WTC11 (cell line): ENCODE data around the gene CCR3. TPM values are rescaled to one million over a fixed set of nuclear protein-coding genes. Genes with fewer than 3 reads are reported as not detected.

Source experiments
- ATAC-seq: fragments of 200-7000 bp; cut with Tn5 transposase; 2 replicates; pipeline ENCODE4 v1.10.0; 2021; ENCODE audit warnings: mild to moderate bottlenecking, moderate library complexity
- CTCF ChIA-PET: fragments of 300-600 bp; sonication (Branson Sonifier 250); formaldehyde crosslinking; loops from one replicate; lab custom pipeline; 2021; ENCODE audit warnings: antibody characterized with exemption; lab: Charles Lee
- POLR2A ChIA-PET: fragments of 350-600 bp; sonication (Branson Sonifier 250); formaldehyde crosslinking; loops from one replicate; lab custom pipeline; 2021; ENCODE audit warnings: antibody characterized with exemption; lab: Charles Lee
- DNase-seq: peaks from one replicate; pipeline ENCODE4 v3.0.0; 2021; ENCODE audit warnings: low spot score
- H3K27ac Mint-ChIP-seq: 2 replicates; pipeline ENCODE4 v1.8.0; 2021; ENCODE audit warnings: mixed read lengths
- H3K27me3 Mint-ChIP-seq: 2 replicates; pipeline ENCODE4 v1.8.0; 2021; ENCODE audit warnings: low read depth, mild to moderate bottlenecking, moderate library complexity, mixed read lengths
- H3K36me3 Mint-ChIP-seq: 2 replicates; pipeline ENCODE4 v1.8.0; 2021; ENCODE audit warnings: mixed read lengths
- H3K4me1 Mint-ChIP-seq: 2 replicates; pipeline ENCODE4 v1.8.0; 2022; ENCODE audit warnings: mixed read lengths
- H3K4me3 Mint-ChIP-seq: 2 replicates; pipeline ENCODE4 v1.8.0; 2021; ENCODE audit warnings: mild to moderate bottlenecking, moderate library complexity, mixed read lengths
- H3K9me3 Mint-ChIP-seq: 2 replicates; pipeline ENCODE4 v1.8.0; 2021; ENCODE audit warnings: mixed read lengths
- AR ChIP-seq: fragments of 250-450 bp; sonication (Bioruptor Pico); IDR thresholded peaks from 2 replicates; pipeline ENCODE4 v1.9.0; 2021; ENCODE audit warnings: mild to moderate bottlenecking
- ATF1 ChIP-seq: sonication (generic); formaldehyde crosslinking; IDR thresholded peaks from 2 replicates; pipeline ENCODE4 v1.8.1; 2023; ENCODE audit warnings: mild to moderate bottlenecking, moderate library complexity, missing genetic modification reagents
- CDX4 ChIP-seq: fragments of 250-450 bp; sonication (Bioruptor Pico); IDR thresholded peaks from 2 replicates; pipeline ENCODE4 v1.9.0; 2021; ENCODE audit warnings: moderate library complexity, mild to moderate bottlenecking, inconsistent platforms, borderline replicate concordance
- ETV6 ChIP-seq: sonication (generic); formaldehyde crosslinking; IDR thresholded peaks from 2 replicates; pipeline ENCODE4 v1.8.1; 2022; ENCODE audit warnings: mild to moderate bottlenecking, missing genetic modification reagents
- FOXJ3 ChIP-seq: sonication (generic); formaldehyde crosslinking; IDR thresholded peaks from 2 replicates; pipeline ENCODE4 v1.9.0; 2021; ENCODE audit warnings: missing genetic modification reagents, mild to moderate bottlenecking, borderline replicate concordance
- FOXK1 ChIP-seq: sonication (generic); formaldehyde crosslinking; IDR thresholded peaks from 2 replicates; pipeline ENCODE4 v1.8.0; 2022; ENCODE audit warnings: mild to moderate bottlenecking, moderate library complexity, missing genetic modification reagents
- FOXP1 ChIP-seq: sonication (generic); formaldehyde crosslinking; IDR thresholded peaks from 2 replicates; pipeline ENCODE4 v1.8.0; 2022; ENCODE audit warnings: missing genetic modification reagents, mild to moderate bottlenecking, moderate library complexity, borderline replicate concordance
- GRHL2 ChIP-seq: fragments of 250-450 bp; sonication (Bioruptor Pico); IDR thresholded peaks from 2 replicates; pipeline ENCODE4 v1.8.0; 2022; ENCODE audit warnings: mild to moderate bottlenecking, moderate library complexity; ENCODE audit not compliant: insufficient replicate concordance, severe bottlenecking
- JUN ChIP-seq: sonication (generic); formaldehyde crosslinking; IDR thresholded peaks from 2 replicates; pipeline ENCODE4 v1.8.0; 2023; ENCODE audit warnings: mild to moderate bottlenecking, missing genetic modification reagents
- MXD4 ChIP-seq: fragments of 250-450 bp; sonication (Bioruptor Pico); IDR thresholded peaks from 2 replicates; pipeline ENCODE4 v1.8.0; 2021; ENCODE audit warnings: mild to moderate bottlenecking, moderate library complexity, borderline replicate concordance
- TCF7 ChIP-seq: sonication (generic); formaldehyde crosslinking; IDR thresholded peaks from 2 replicates; pipeline ENCODE4 v1.8.0; 2022; ENCODE audit warnings: mild to moderate bottlenecking, low read depth, missing genetic modification reagents, moderate library complexity
- TP53 ChIP-seq: sonication (generic); formaldehyde crosslinking; IDR thresholded peaks from 2 replicates; pipeline ENCODE4 v1.8.1; 2023; ENCODE audit warnings: mild to moderate bottlenecking, missing genetic modification reagents
- ZNF263 ChIP-seq: sonication (generic); formaldehyde crosslinking; IDR thresholded peaks from 2 replicates; pipeline ENCODE4 v1.8.1; 2022; ENCODE audit warnings: low read depth, mild to moderate bottlenecking, moderate library complexity, missing genetic modification reagents
- ZNF281 ChIP-seq: sonication (generic); formaldehyde crosslinking; IDR thresholded peaks from 2 replicates; pipeline ENCODE4 v1.8.0; 2023; ENCODE audit warnings: mild to moderate bottlenecking, missing genetic modification reagents
- ZNF423 ChIP-seq: fragments of 250-450 bp; sonication (Bioruptor Pico); IDR thresholded peaks from 2 replicates; pipeline ENCODE4 v2.1.2; 2022; ENCODE audit warnings: mild to moderate bottlenecking, moderate library complexity
- ZNF671 ChIP-seq: fragments of 250-450 bp; sonication (Bioruptor Pico); IDR thresholded peaks from 2 replicates; pipeline ENCODE4 v1.8.0; 2021; ENCODE audit warnings: mild to moderate bottlenecking
- total RNA-seq: library from RNA; stranded (reverse); gene quantifications from 3 replicates; pipeline ENCODE4 v1.2.3, GENCODE V29; 2021
- TF ChIP-seq, protein P1 (sequence below): sonication (generic); formaldehyde crosslinking; IDR thresholded peaks from 2 replicates; pipeline ENCODE4 v1.8.0; 2022; ENCODE audit warnings: missing genetic modification reagents
- TF ChIP-seq, protein P2 (sequence below): sonication (generic); formaldehyde crosslinking; IDR thresholded peaks from 2 replicates; pipeline ENCODE4 v1.8.1; 2023; ENCODE audit warnings: mild to moderate bottlenecking, missing genetic modification reagents, moderate library complexity

Gene CCR3
- total RNA-seq, 1 experiment from 2014 or later, result not detected

DNA sequence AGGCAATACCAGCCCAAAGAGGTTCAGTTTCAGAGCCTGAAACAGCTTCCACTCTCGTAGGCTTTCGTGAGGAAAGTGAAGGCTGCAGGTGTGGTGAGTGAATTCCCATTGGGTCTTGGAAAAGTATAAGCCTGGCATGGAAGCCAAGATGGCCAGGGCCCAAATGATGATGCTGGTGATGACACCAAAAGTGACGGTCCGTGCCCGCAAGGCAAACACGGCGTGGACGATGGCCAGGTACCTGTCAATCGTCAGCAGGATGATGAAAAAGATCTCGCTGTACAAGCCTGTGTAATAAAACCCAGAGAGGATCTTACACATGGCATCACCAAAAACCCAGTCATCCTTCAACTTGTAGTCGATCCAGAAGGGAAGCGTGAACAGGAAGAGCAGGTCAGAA lies 38.6 kb upstream of the CCR3 start:
- Mint-ChIP-seq H3K9me3 (peaks cover 4% of the 10 kb centered on the region; the same call in 1 of the 2 replicates), H3K4me1 (peaks cover 15% of the 10 kb centered on the region), H3K27ac (no peak overlapping the region), H3K27me3 (peaks cover 3% of the 10 kb centered on the region; the same call in 1 of the 2 replicates), H3K4me3 (no peak overlapping the region), H3K36me3 (no peaks in the 10 kb centered on the region)
- ChIA-PET POLR2A (no interaction called here), CTCF (no interaction called here)
- DNase-seq (no peak), ATAC-seq (no peak)
- TF ChIP-seq ZNF423 (CRISPR knock-in tag), result no peak
- no peak for TF ChIP-seq TCF7 (CRISPR knock-in tag)
- TF ChIP-seq ZNF281 (CRISPR knock-in tag), result no peak
- no peak for TF ChIP-seq ZNF671
- TF ChIP-seq FOXJ3 (CRISPR knock-in tag), result no peak
- TF ChIP-seq, protein P1, sequence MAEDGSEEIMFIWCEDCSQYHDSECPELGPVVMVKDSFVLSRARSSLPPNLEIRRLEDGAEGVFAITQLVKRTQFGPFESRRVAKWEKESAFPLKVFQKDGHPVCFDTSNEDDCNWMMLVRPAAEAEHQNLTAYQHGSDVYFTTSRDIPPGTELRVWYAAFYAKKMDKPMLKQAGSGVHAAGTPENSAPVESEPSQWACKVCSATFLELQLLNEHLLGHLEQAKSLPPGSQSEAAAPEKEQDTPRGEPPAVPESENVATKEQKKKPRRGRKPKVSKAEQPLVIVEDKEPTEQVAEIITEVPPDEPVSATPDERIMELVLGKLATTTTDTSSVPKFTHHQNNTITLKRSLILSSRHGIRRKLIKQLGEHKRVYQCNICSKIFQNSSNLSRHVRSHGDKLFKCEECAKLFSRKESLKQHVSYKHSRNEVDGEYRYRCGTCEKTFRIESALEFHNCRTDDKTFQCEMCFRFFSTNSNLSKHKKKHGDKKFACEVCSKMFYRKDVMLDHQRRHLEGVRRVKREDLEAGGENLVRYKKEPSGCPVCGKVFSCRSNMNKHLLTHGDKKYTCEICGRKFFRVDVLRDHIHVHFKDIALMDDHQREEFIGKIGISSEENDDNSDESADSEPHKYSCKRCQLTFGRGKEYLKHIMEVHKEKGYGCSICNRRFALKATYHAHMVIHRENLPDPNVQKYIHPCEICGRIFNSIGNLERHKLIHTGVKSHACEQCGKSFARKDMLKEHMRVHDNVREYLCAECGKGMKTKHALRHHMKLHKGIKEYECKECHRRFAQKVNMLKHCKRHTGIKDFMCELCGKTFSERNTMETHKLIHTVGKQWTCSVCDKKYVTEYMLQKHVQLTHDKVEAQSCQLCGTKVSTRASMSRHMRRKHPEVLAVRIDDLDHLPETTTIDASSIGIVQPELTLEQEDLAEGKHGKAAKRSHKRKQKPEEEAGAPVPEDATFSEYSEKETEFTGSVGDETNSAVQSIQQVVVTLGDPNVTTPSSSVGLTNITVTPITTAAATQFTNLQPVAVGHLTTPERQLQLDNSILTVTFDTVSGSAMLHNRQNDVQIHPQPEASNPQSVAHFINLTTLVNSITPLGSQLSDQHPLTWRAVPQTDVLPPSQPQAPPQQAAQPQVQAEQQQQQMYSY (CRISPR knock-in tag), result no peak
- TF ChIP-seq, protein P2, sequence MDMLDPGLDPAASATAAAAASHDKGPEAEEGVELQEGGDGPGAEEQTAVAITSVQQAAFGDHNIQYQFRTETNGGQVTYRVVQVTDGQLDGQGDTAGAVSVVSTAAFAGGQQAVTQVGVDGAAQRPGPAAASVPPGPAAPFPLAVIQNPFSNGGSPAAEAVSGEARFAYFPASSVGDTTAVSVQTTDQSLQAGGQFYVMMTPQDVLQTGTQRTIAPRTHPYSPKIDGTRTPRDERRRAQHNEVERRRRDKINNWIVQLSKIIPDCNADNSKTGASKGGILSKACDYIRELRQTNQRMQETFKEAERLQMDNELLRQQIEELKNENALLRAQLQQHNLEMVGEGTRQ (CRISPR knock-in tag), result no peak

DNA sequence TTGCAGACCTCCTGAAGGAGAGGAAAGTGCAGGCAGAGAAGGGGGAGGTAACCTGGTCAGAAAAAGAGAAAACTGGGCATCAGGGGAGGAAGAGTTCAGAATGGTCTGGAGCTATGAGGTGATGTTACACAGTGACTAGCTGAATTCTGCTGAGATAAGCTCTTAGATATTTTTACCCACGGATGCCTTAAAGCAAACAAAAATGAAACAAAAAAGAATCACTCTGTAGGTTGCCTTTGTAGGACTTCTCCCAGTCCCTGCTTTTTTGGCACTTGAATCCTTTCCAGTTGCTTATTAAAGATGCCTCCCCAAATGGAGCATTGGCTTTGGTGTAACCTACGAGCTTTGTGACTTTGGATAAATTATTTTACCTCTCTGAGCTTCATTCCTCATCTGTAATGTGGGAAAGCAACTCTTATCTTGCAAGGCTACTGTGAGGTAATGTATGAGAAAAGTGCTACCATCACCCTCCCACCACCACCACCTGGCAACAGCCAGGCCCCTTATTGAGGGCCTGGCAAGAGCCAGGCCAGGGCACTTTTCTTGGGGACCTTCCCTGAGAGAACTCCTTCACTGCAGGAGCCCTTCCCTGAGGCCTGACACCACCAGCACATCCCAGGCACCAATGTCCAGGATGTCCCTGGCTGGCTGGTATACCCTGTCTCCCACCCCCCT lies 36.8 kb upstream of the CCR3 start:
- DNase-seq, result no peak
- POLR2A ChIA-PET, result no interaction called here
- ATAC-seq, result no peak
- H3K36me3 Mint-ChIP-seq, result no peaks in the 10 kb centered on the region
- H3K4me1 Mint-ChIP-seq, result peaks cover 15% of the 10 kb centered on the region
- no peak overlapping the region for H3K27ac Mint-ChIP-seq
- H3K9me3 Mint-ChIP-seq, result peaks cover 4% of the 10 kb centered on the region; the same call in 1 of the 2 replicates
- CTCF ChIA-PET, result interaction anchor here (1.2 kb wide), 1 partner anchor 267 kb away, joined by 3 read pairs; no protein-coding TSS in a partner anchor
- no peaks in the 10 kb centered on the region for H3K27me3 Mint-ChIP-seq
- H3K4me3 Mint-ChIP-seq, result no peak overlapping the region
- no peak for TF ChIP-seq MXD4 (CRISPR knock-in tag)
- TF ChIP-seq ATF1 (CRISPR knock-in tag), result no peak
- TF ChIP-seq FOXP1 (CRISPR knock-in tag), result no peak
- no peak for TF ChIP-seq ZNF263

DNA sequence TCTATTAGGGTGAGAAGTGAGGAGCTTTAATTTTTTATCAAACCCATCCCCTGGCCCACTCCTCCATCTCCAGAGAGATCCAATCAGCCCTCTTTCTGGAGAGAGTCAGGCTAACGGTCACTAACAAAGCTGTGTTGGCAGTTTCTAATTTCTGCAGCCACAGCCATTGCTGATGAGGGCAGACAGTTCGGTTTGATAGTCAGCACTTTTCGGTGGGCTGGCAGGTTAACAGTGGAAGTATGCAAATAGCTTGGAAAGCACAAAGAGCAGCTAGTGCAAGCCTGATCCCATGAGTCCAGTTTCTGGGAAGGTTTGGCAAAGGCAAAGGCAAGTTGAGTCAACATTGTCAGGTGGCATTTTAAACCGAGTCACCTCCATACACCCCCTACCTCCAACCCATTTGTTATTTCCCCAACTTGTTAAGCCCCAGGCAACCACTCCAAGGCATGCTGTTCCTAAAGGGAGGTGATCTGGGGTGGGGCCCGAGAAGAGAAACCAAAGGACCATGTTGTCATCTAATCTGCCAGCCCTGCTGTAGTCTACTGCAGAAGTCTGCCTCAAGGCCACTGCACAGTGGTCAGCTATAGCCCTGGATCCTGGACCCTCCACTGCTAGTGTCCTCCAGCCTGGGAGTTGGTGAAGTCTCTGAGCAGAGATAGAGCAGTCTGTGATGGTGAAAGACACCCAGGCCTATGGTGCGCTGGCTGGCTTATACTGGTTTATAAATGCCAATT lies 35.8 kb upstream of the CCR3 start:
- Mint-ChIP-seq H3K36me3 (no peaks in the 10 kb centered on the region), H3K4me3 (no peak overlapping the region), H3K27me3 (no peaks in the 10 kb centered on the region), H3K4me1 (peaks cover 15% of the 10 kb centered on the region), H3K9me3 (peaks cover 4% of the 10 kb centered on the region; the same call in 1 of the 2 replicates), H3K27ac (no peak overlapping the region)
- ChIA-PET CTCF (interaction anchor here (1.7 to 3.6 kb wide), 2 partner anchors 125 to 172 kb away, joined by 6 to 17 read pairs; no protein-coding TSS in a partner anchor), POLR2A (no interaction called here)
- ATAC-seq (no peak), DNase-seq (no peak)
- no peak for TF ChIP-seq JUN (CRISPR knock-in tag)
- no peak for TF ChIP-seq TP53 (CRISPR knock-in tag)
- no peak for TF ChIP-seq CDX4 (CRISPR knock-in tag)
- TF ChIP-seq GRHL2, result no peak
- TF ChIP-seq FOXK1, result no peak
- no peak for TF ChIP-seq ETV6 (CRISPR knock-in tag)
- no peak for TF ChIP-seq MXD4 (CRISPR knock-in tag)
- TF ChIP-seq AR (CRISPR knock-in tag), result no peak
